Mononuclear cell (primary cell): Measurements from ENCODE around the gene PRDX6. TPM values are rescaled to one million over a fixed set of nuclear protein-coding genes. Genes with fewer than 3 reads are reported as not detected.
"Not testable (repeated sequence)": the region's sequence is repeated elsewhere in the genome, so short reads cannot be mapped to it uniquely, and the experiment has no call there.

Source experiments
- H3K27me3 ChIP-seq: 2 replicates; pipeline ENCODE4 v1.6.0; 2011; ENCODE audit warnings: low read length, control low read depth; ENCODE audit not compliant: insufficient read depth
- H3K4me1 ChIP-seq: 2 replicates; pipeline ENCODE4 v1.5.1; 2011; ENCODE audit warnings: mild to moderate bottlenecking, low read length, control low read depth; ENCODE audit not compliant: insufficient read depth
- H3K4me3 ChIP-seq: 2 replicates; pipeline ENCODE4 v1.5.1; 2011; ENCODE audit warnings: mild to moderate bottlenecking, low read length, moderate library complexity
- H3K9me3 ChIP-seq: 2 replicates; pipeline ENCODE4 v1.5.1; 2011; ENCODE audit warnings: low read depth, mild to moderate bottlenecking, control low read depth, low read length
- total RNA-seq: library from RNA; depleted of rRNA; stranded (reverse); fragments of >200 nt; gene quantifications from one replicate; pipeline ENCODE4 v1.2.3, GENCODE V29; 2012

PRDX6 gene
- total RNA-seq, 1 donor = 99.4 TPM

- no peaks in the 10 kb centered on the region for H3K27me3 ChIP-seq
- no peak overlapping the region for H3K4me3 ChIP-seq
- H3K9me3 ChIP-seq = no peaks in the 10 kb centered on the region
- H3K4me1 ChIP-seq = peaks cover 3% of the 10 kb centered on the region
Measured at GRCh38 chr1:173451981-173452380, 25.2 kb upstream of the PRDX6 start.

- Histone ChIP-seq H3K27me3 (no peaks in the 10 kb centered on the region), H3K4me3 (no peak overlapping the region)
Measured at GRCh38 chr1:173453982-173454381, 23.2 kb upstream of the PRDX6 start.

GRCh38 chr1:173454966-173455524 lies 22.1 kb upstream of the PRDX6 start:
- no peaks in the 10 kb centered on the region for H3K27me3 ChIP-seq
- no peak overlapping the region for H3K4me3 ChIP-seq
- no peaks in the 10 kb centered on the region for H3K9me3 ChIP-seq
- peaks cover 3% of the 10 kb centered on the region for H3K4me1 ChIP-seq

More at GRCh38 chr1:173453982-173454381, 23.2 kb upstream of the PRDX6 start:
- Histone ChIP-seq H3K4me1 (peaks cover 3% of the 10 kb centered on the region), H3K9me3 (no peaks in the 10 kb centered on the region)

- Histone ChIP-seq H3K27me3 (no peaks in the 10 kb centered on the region), H3K9me3 (no peaks in the 10 kb centered on the region), H3K4me3 (no peak overlapping the region), H3K4me1 (peaks cover under 1% of the 10 kb centered on the region)
Measured at GRCh38 chr1:173459885-173460284, 17.2 kb upstream of the PRDX6 start.

GRCh38 chr1:173462666-173463065 lies 14.5 kb upstream of the PRDX6 start:
- H3K27me3 ChIP-seq, H3K4me1 ChIP-seq, H3K9me3 ChIP-seq, H3K4me3 ChIP-seq: not testable (repeated sequence)

GRCh38 chr1:173464185-173464584 lies 12.9 kb upstream of the PRDX6 start:
- not testable (repeated sequence) for H3K27me3 ChIP-seq, H3K4me3 ChIP-seq, H3K4me1 ChIP-seq
- H3K9me3 ChIP-seq = peaks cover 13% of the 10 kb centered on the region

- peaks cover 15% of the 10 kb centered on the region for H3K9me3 ChIP-seq
- H3K27me3 ChIP-seq = no peaks in the 10 kb centered on the region
- no peaks in the 10 kb centered on the region for H3K4me1 ChIP-seq
- no peak overlapping the region for H3K4me3 ChIP-seq
Measured at GRCh38 chr1:173467426-173467825, 9.7 kb upstream of the PRDX6 start.

- Histone ChIP-seq H3K27me3 (no peaks in the 10 kb centered on the region), H3K9me3 (peaks cover 15% of the 10 kb centered on the region)
Measured at GRCh38 chr1:173469656-173470055, 7.5 kb upstream of the PRDX6 start.

GRCh38 chr1:173470608-173471007 lies 6.5 kb upstream of the PRDX6 start:
- Histone ChIP-seq H3K4me3 (no peak overlapping the region), H3K4me1 (peaks cover 14% of the 10 kb centered on the region), H3K9me3 (peaks cover 15% of the 10 kb centered on the region), H3K27me3 (no peaks in the 10 kb centered on the region)

More at GRCh38 chr1:173469656-173470055, 7.5 kb upstream of the PRDX6 start:
- Histone ChIP-seq H3K4me1 (peaks cover 6% of the 10 kb centered on the region), H3K4me3 (no peak overlapping the region)

GRCh38 chr1:173473599-173474011 lies 3.5 kb upstream of the PRDX6 start:
- Histone ChIP-seq H3K9me3 (peaks cover 8% of the 10 kb centered on the region), H3K4me1 (peaks cover 32% of the 10 kb centered on the region), H3K27me3 (no peaks in the 10 kb centered on the region), H3K4me3 (no peak overlapping the region)

- peaks cover 34% of the 10 kb centered on the region for H3K4me1 ChIP-seq
- H3K4me3 ChIP-seq = no peak overlapping the region
- peaks cover 2% of the 10 kb centered on the region for H3K9me3 ChIP-seq
- H3K27me3 ChIP-seq = no peaks in the 10 kb centered on the region
Measured at GRCh38 chr1:173474097-173474779, 2.9 kb upstream of the PRDX6 start.

GRCh38 chr1:173474780-173475421 lies 2.2 kb upstream of the PRDX6 start:
- not testable (repeated sequence) for H3K27me3 ChIP-seq, H3K9me3 ChIP-seq, H3K4me3 ChIP-seq
- peaks cover 40% of the 10 kb centered on the region for H3K4me1 ChIP-seq

- H3K9me3 ChIP-seq = no peaks in the 10 kb centered on the region
- peaks cover 45% of the 10 kb centered on the region for H3K4me1 ChIP-seq
- no peaks in the 10 kb centered on the region for H3K27me3 ChIP-seq
- peak overlapping the region; percentile 78 for H3K4me3 ChIP-seq
Measured at GRCh38 chr1:173475564-173476196, 1.5 kb upstream of the PRDX6 start.

- Histone ChIP-seq H3K4me3 (peak overlapping the region; percentile 78), H3K9me3 (no peaks in the 10 kb centered on the region), H3K4me1 (peaks cover 45% of the 10 kb centered on the region), H3K27me3 (no peaks in the 10 kb centered on the region)
Measured at GRCh38 chr1:173476197-173476664, 904 bp upstream of the PRDX6 start.

GRCh38 chr1:173476665-173477285 lies 360 bp upstream of the PRDX6 start:
- peak overlapping the region; percentile 78 for H3K4me3 ChIP-seq
- peaks cover 45% of the 10 kb centered on the region for H3K4me1 ChIP-seq
- H3K27me3 ChIP-seq = no peaks in the 10 kb centered on the region
- H3K9me3 ChIP-seq = no peaks in the 10 kb centered on the region
